K562 (cell line): Measurements from ENCODE around the gene EXT2.

Source experiments
- TCF7L2 ChIP-seq: fragments of 150-350 bp; IDR thresholded peaks from 2 replicates; pipeline ENCODE4 v1.6.1; 2016; ENCODE audit warnings: low read depth, mild to moderate bottlenecking, low read length, moderate library complexity
- TGIF2 ChIP-seq: sonication (generic); formaldehyde crosslinking; IDR thresholded peaks from 2 replicates; pipeline ENCODE4 v1.8.1; 2022; ENCODE audit warnings: mild to moderate bottlenecking, missing genetic modification reagents, moderate library complexity

- TF ChIP-seq TGIF2 (no peak), TCF7L2 (no peak)
These were observed 38.1 kb upstream of the EXT2 start for GRCh38 chr11:44057340-44057739.
